Stimulated activated CD4-positive, alpha-beta T cell treated with anti-CD3 and anti-CD28 coated beads, TNF-alpha, amount 100 ng/mL, for 4 hours (primary cell): ENCODE results near the gene ZKSCAN8.

Experiments
- DNase-seq, 3 experiments: peaks; one replicate each; pipeline ENCODE4 v3.0.0-alpha.2; 2020; ENCODE audit warnings: low read depth in 3 of 3

Gene ZKSCAN8

DNA sequence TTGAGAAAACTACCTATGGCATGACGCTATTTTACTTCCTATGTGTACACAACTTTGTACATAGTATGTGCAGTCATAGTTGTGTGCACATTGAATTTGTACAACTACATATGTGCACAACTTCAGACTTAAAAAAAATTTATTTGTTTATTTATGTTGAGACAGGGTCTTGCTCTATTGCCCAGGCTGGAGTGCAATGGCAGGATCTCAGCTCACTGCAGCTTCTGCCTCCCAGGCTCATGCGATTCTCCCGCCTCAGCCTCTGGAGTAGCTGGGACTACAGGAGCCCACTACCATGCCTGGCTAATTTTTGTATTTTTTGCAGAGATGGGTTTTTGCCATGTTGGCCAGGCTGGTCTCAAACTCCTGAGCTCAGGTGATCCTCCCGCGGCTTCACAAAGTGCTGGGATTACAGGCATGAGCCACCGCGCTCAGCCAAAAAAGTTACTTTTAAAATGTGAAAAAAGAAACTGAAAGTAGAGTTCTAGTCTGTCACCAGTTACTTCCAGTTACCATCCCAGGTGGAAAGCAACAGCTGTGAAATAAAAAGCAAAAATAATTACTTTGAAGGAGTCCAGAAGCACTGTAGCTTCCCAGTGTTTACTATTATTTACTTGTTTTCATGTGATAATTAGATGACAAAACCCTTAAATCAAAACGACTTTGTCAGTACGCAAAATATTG, 1.7 kb upstream of the ZKSCAN8 start:
- no peak for DNase-seq

DNA sequence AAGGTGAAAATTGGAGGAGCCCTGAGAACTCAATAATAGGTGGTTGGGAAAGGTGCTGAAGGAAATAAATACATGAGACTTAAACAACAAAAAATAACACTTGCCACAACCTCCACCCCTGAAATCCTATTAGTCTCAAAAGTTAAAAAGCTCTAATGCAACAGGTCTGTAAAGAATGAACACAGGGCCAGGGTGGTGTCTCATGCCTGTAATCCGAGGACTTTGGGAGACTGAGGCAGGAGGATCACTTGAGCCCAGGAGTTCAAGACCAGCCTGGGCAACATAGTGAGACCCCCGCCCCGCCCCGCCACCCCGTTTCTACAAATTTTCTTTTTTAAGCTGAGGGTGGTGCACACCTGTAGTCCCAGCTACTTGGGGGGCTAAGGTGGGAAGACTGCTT, 1.1 kb upstream of the ZKSCAN8 start:
- no peak for DNase-seq

DNA sequence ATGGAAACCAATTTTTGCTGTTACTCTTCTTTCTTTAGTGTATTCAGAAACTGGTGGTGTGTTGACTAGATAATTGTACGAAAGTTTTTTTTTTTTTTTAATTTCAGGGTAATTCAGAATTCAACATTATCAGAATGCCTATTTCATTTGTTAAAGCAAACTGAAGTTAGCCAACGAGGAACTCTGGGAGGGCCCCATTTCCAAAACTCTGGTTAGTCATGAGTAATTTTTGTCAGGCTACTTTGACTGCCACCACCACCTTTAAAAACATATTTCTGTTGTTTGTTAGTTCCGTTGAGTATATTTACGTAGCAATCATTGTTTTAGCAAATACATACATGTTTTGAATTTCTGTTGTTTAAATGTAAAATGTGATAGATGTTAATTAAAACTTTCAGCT, 763 bp downstream of the ZKSCAN8 start:
- no peak for DNase-seq

GRCh38 chr6:28145231-28145630, 3.5 kb downstream of the ZKSCAN8 start:
- no peak for DNase-seq

- DNase-seq, result no peak
These were observed 10.8 kb downstream of the ZKSCAN8 start for GRCh38 chr6:28152531-28152930.

DNA sequence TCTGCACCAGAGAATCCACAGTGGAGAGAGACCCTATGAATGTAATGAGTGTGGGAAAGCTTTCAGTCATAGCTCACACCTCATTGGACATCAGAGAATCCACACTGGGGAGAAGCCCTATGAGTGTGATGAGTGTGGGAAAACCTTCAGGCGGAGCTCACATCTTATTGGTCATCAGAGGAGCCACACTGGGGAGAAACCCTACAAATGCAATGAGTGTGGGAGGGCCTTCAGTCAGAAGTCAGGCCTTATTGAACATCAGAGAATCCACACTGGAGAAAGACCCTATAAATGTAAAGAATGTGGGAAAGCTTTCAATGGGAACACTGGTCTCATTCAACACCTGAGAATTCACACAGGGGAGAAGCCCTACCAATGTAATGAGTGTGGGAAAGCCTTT, 11.9 kb downstream of the ZKSCAN8 start:
- no peak for DNase-seq

- DNase-seq, result no peak
These were observed 12.7 kb downstream of the ZKSCAN8 start for GRCh38 chr6:28154357-28154756.

DNA sequence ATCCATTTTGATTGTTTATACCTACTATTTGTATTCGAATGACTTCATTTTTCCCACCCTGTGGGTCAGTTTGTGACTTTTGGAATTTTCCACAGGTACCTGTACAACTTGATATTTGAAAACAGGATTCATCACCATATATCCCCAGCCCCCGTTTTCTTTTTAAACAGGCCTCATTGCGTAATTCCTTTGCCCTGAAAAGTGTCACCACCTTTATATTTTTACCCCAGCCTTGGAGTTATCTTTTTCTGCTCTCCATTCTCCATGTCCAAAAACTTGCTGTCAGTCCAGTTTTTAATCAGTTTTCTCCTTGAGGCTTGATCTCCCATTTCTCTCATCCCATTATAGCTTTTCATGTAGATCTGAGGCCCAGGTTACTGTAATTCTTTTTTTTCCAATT, 16.6 kb downstream of the ZKSCAN8 start:
- DNase-seq, result no peak

DNA sequence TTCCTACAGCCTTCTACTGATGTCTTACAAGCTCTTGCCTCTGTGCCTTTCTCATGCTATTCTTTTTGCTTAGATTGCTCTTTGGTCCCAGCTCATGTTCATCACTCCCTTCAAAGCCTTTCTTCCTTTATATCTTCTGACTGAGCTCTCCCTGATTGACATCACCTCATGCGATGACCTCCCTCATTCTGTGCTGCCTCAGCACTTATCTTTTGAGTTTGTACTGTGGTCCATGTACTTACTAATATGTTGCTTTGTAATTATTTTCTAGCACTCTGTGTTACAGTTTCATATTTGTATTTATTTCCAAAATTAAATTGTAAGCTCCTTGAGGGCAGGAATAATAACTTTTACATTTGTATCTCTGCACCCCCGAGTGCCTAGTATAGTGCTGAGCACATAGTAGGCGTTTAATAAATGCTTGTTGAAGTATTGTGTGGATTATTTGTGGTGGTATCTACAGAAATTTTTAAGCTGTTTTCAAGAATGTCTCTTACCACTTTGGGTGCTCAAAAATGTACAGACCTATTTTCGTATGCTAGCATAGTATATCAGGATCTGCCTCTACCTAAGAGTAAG, 17.4 kb downstream of the ZKSCAN8 start:
- DNase-seq, result no peak

- DNase-seq, result no peak
These were observed 18.6 kb downstream of the ZKSCAN8 start for GRCh38 chr6:28160233-28160632.

- DNase-seq, result peak; percentile 59 to 80 (median 78)
These were observed 19.9 kb downstream of the ZKSCAN8 start for GRCh38 chr6:28161410-28162079.

- DNase-seq, result no peak
These were observed 23.9 kb downstream of the ZKSCAN8 start for GRCh38 chr6:28165563-28165962.

- no peak for DNase-seq
These were observed 25.4 kb downstream of the ZKSCAN8 start for GRCh38 chr6:28167068-28167467.

GRCh38 chr6:28167926-28168325, 26.2 kb downstream of the ZKSCAN8 start:
- no peak for DNase-seq

- no peak for DNase-seq
These were observed 29.6 kb downstream of the ZKSCAN8 start for GRCh38 chr6:28171271-28171670.

DNA sequence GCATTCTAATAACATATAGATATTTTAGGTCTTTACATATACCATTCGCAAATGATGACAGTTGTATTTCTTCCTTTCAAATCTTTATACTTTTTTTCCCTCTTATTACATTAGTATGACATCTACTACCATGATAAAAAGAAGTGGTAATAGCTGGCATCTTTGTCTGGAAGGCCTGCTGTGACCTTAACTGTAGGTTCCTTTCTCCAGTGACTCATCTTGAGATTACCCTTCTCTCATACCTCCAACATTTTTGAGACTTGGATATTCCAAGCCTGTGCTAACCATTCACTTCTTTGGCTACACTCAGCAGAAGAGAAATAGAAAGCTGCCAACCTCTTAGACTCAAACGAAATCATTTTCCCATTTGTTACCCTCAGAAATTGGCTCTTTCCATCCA, 30.3 kb downstream of the ZKSCAN8 start:
- DNase-seq, result no peak

DNA sequence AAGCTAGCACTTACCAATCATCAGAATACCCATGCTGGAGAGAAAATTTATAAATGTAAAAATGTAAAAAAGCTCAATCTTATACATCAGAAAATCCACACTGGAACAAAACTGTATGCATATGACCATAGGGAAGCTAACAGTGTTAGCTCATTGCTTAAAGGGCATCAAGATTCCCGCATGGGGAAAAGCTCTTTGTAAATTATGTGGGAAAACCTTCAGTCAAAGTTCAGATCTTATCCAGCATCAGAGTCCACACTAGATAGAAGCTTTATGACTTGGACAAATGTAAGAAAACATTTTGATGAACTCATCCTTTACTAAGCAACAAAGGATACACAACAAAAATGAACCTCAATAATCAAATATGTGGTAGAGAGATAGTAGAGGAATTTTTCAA, 34.7 kb downstream of the ZKSCAN8 start:
- no peak for DNase-seq

DNA sequence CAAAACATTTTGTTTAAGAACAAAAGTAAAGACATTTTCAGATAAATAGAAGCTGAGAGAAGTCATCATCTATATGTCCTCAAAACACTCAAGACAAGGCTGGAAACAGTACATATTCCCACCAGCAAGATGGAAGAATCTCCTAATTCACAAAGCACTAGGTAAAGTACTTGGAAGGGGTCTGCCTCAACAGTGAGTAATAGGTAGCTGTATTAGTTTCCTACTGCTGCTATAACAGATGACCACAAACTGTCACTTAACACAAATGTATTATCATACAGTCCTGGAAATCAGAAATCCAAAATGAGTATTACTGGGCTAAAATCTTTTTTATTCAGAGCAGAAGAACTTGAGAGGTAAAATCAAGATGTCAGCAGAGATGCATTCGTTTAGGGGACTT, 40.6 kb downstream of the ZKSCAN8 start:
- DNase-seq, result no peak

- no peak for DNase-seq
These were observed 46.7 kb downstream of the ZKSCAN8 start for GRCh38 chr6:28188111-28188979.

DNA sequence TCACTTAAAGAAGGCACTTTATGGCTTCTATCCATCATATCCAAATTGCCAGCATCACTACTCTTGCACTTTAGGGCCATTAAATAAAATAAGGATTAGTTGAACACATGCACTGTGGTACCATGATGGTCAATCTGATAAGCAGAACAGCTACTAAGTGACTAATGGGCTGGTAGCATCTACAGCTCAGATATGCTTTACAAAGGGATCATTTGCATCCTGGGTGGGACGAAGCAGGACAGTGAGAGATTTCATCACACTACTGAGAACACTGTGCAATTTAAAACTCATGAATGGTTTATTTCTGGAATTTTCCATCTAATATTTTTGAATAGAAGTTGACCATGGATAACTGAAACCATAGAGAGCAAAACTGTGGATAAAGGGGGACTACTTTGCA, 58.3 kb downstream of the ZKSCAN8 start:
- no peak for DNase-seq

- no peak for DNase-seq
These were observed 61.5 kb downstream of the ZKSCAN8 start for GRCh38 chr6:28203201-28203600.

DNA sequence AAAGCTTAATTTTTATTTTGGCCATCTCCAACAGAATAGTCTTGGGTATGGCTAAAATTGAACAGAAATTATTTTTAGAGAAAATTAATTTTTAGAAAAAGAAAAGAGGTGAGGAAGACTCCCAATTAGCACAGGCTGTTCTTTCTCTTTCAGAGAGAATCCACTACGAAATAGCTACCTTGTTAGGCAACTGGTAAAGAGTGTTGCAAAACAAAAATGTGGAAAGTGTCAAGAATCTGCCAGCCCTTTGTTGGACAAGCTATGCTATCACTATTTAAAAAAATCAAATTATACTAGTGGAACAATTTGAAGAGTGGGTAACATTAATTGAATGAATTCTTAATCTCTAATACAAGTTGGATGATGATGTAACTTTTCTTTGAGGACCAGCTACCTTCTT, 64.2 kb downstream of the ZKSCAN8 start:
- DNase-seq, result no peak
